Smooth muscle cell (in vitro differentiated cells): ENCODE measurements around the gene ATAD2B. TPM values are rescaled to one million over a fixed set of nuclear protein-coding genes. Genes with fewer than 3 reads are reported as not detected.

Source experiments
- DNase-seq: peaks from one replicate; lab custom pipeline; 2025; ENCODE audit not compliant: unreplicated experiment; lab: John Stamatoyannopoulos, UW
- H2AFZ ChIP-seq: fragments of 200-600 bp; sonication (generic); 2 replicates; pipeline ENCODE4 v1.6.0; 2016; ENCODE audit warnings: antibody characterized with exemption, low read depth, mild to moderate bottlenecking
- H3F3A ChIP-seq: fragments of 200-600 bp; sonication (generic); 2 replicates; pipeline ENCODE4 v1.6.0; 2017; ENCODE audit warnings: antibody characterized with exemption, low read depth
- H3K27ac ChIP-seq: fragments of 200-600 bp; sonication (generic); 2 replicates; pipeline ENCODE4 v1.5.1; 2016; ENCODE audit warnings: low read depth, mild to moderate bottlenecking
- H3K27me3 ChIP-seq: fragments of 200-600 bp; sonication (generic); 2 replicates; pipeline ENCODE4 v1.6.1; 2016; ENCODE audit warnings: low read depth, mild to moderate bottlenecking
- H3K36me3 ChIP-seq: fragments of 200-600 bp; sonication (generic); 2 replicates; pipeline ENCODE4 v1.5.1; 2016; ENCODE audit warnings: low read depth
- H3K4me1 ChIP-seq: fragments of 200-600 bp; sonication (generic); 2 replicates; pipeline ENCODE4 v1.5.1; 2016; ENCODE audit warnings: low read depth
- H3K4me2 ChIP-seq: fragments of 200-600 bp; sonication (generic); 2 replicates; pipeline ENCODE4 v1.6.0; 2016; ENCODE audit warnings: mild to moderate bottlenecking
- H3K4me3 ChIP-seq: fragments of 200-600 bp; sonication (generic); 2 replicates; pipeline ENCODE4 v1.5.1; 2016; ENCODE audit warnings: mild to moderate bottlenecking
- H3K79me2 ChIP-seq: fragments of 200-600 bp; sonication (generic); 2 replicates; pipeline ENCODE4 v1.6.0; 2016; ENCODE audit warnings: low read depth, mild to moderate bottlenecking
- H3K9ac ChIP-seq: fragments of 200-600 bp; sonication (generic); 2 replicates; pipeline ENCODE4 v1.6.0; 2016; ENCODE audit warnings: low read depth
- H3K9me3 ChIP-seq: fragments of 200-600 bp; sonication (generic); replicated peaks from 2 replicates; pipeline ENCODE4 v1.5.1; 2016; ENCODE audit warnings: low read depth
- H4K20me1 ChIP-seq: fragments of 200-600 bp; sonication (generic); 2 replicates; pipeline ENCODE4 v1.6.0; 2016; ENCODE audit warnings: low read depth
- CTCF ChIP-seq: fragments of 200-600 bp; sonication (generic); IDR thresholded peaks from 2 replicates; pipeline ENCODE4 v1.5.1; 2017; ENCODE audit warnings: borderline replicate concordance, mild to moderate bottlenecking, antibody characterized with exemption; ENCODE audit not compliant: insufficient read depth, poor library complexity, severe bottlenecking
- WGBS: methylation state at CpG from one replicate; pipeline ENCODE4 v1.1.7; 2016; ENCODE audit warnings: low lambda C conversion rate; 5-methylcytosine and 5-hydroxymethylcytosine counted together
- polyA plus RNA-seq: library from polyadenylated mRNA; unstranded; fragments of >200 nt; fragmentation: Nextera tagmentation; extraction: Ambion mirVana; gene quantifications from 2 replicates; pipeline ENCODE4 v1.2.1, GENCODE V29; 2016
- total RNA-seq: library from RNA; depleted of rRNA; stranded (reverse); fragments of >200 nt; gene quantifications from 2 replicates; pipeline ENCODE4 v1.2.3, GENCODE V29; 2014

The ATAD2B gene
- total RNA-seq (17.5 and 19.1 TPM in 2 replicates), polyA plus RNA-seq (6.2 and 8.3 TPM in 2 replicates)

GRCh38 chr2:23926750-23927571 is at the start of gene ATAD2B:
ATAD2B (minus strand) TSS chr2:23927123; CDS start chr2:23926770, 353 bp downstream.
- no peaks in the 10 kb centered on the region for H3K27me3 ChIP-seq
- peak within 1 kb of the TSS; percentile 98 for H3K4me2 ChIP-seq
- H3K27ac ChIP-seq, result peak within 1 kb of the TSS; percentile 99
- peak within 1 kb of the TSS; percentile 99 for H2AFZ ChIP-seq
- WGBS, result 2% methylated on average over 76 of the region's 88 CpGs
- H3K9ac ChIP-seq, result peak within 1 kb of the TSS; percentile 98
- H3K36me3 ChIP-seq, result no peaks in the 10 kb centered on the region
- H3K9me3 ChIP-seq, result no peaks in the 10 kb centered on the region
- H3K4me3 ChIP-seq, result peak within 1 kb of the TSS; percentile 96
- peaks cover 22% of the 10 kb centered on the region for H3K4me1 ChIP-seq
- peaks cover 15% of the 10 kb centered on the region for H3F3A ChIP-seq
- DNase-seq, result peak; percentile 77
- H4K20me1 ChIP-seq, result peaks cover 37% of the 10 kb centered on the region
- H3K79me2 ChIP-seq, result peaks cover 65% of the 10 kb centered on the region
- peak; percentile 80 for TF ChIP-seq CTCF

DNA sequence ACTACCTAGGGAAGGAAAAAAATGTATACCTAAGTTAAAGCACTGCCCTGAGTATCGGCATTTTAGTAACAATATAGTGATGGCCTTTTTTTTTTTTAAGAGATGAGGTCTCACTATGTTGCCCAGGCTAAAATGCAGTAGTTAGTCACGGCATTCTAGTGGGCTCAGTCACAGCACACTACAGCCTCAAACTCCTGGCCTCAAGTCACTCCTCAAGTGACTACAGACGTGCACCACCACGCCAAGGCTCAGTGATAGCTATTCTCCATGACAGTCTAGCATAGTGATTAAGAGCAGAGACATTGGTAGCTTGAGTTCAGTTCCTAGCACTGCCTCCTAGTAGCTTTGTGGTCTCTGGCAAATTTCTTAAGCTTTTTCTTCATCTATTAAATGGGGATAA is 40.9 kb upstream of the ATAD2B start:
- no peaks in the 10 kb centered on the region for H3F3A ChIP-seq
- 92% methylated on average over 4 of the region's 4 CpGs for WGBS

GRCh38 chr2:23954325-23955014 is 27.5 kb upstream of the ATAD2B start:
- no peak overlapping the region for H3K4me2 ChIP-seq
- no peaks in the 10 kb centered on the region for H3K4me1 ChIP-seq
- no peak for DNase-seq
- H4K20me1 ChIP-seq, result peaks cover 86% of the 10 kb centered on the region
- no peak overlapping the region for H3K4me3 ChIP-seq
- H3K36me3 ChIP-seq, result no peaks in the 10 kb centered on the region
- H3K27me3 ChIP-seq, result no peaks in the 10 kb centered on the region
- no peak overlapping the region for H2AFZ ChIP-seq
- peaks cover 70% of the 10 kb centered on the region for H3K79me2 ChIP-seq
- no peaks in the 10 kb centered on the region for H3F3A ChIP-seq
- 92% methylated on average over 6 of the region's 6 CpGs for WGBS
- no peak overlapping the region for H3K27ac ChIP-seq
- no peaks in the 10 kb centered on the region for H3K9me3 ChIP-seq
- no peak for TF ChIP-seq CTCF
- no peak overlapping the region for H3K9ac ChIP-seq

More for the DNA sequence above, 40.9 kb upstream of the ATAD2B start:
- Histone ChIP-seq H3K27me3 (no peaks in the 10 kb centered on the region), H3K4me1 (no peaks in the 10 kb centered on the region), H4K20me1 (no peaks in the 10 kb centered on the region), H3K36me3 (no peaks in the 10 kb centered on the region), H3K9me3 (no peaks in the 10 kb centered on the region), H3K4me3 (no peak overlapping the region), H3K79me2 (no peaks in the 10 kb centered on the region), H3K27ac (no peak overlapping the region), H3K9ac (no peak overlapping the region), H3K4me2 (no peak overlapping the region), H2AFZ (no peak overlapping the region)
- TF ChIP-seq CTCF, result no peak
- DNase-seq, result no peak
